T-cell (primary cell): ENCODE results near the gene PTPRA. TPM values are rescaled to one million over a fixed set of nuclear protein-coding genes. Genes with fewer than 3 reads are reported as not detected.

Experiments
- ATAC-seq, 4 experiments: fragments of 200-7000 bp in 3 of 4; fragments of 150-1000 bp in 1 of 4; cut with Tn5 transposase; replicated peaks in 1 of 4; 1 replicate in 3 of 4; 2 replicates in 1 of 4; pipeline ENCODE4 v1.10.0; 2021; ENCODE audit warnings: moderate library complexity in 3 of 4, mild to moderate bottlenecking in 2 of 4, moderate number of reproducible peaks in 1 of 4
- CTCF ChIA-PET, 2 donors: fragments of 300-600 bp; sonication (Branson Sonifier 250); formaldehyde crosslinking; loops; one replicate each; lab custom pipeline; 2022; ENCODE audit warnings: antibody characterized with exemption in 2 of 2; lab: Charles Lee
- POLR2A ChIA-PET, 2 donors: fragments of 300-600 bp; sonication (Branson Sonifier 250); formaldehyde crosslinking; loops; one replicate each; lab custom pipeline; 2022; ENCODE audit warnings: antibody characterized with exemption in 2 of 2; lab: Charles Lee
- DNase-seq, 35 experiments: peaks; one replicate each; pipeline versions ENCODE4 v3.0.0 to v3.0.0-alpha.2; 2013 to 2023
- H3K27ac ChIP-seq: one replicate; pipeline ENCODE4 v1.5.1; 2013; ENCODE audit warnings: low read length
- H3K27me3 ChIP-seq, 2 experiments: replicated peaks in 1 of 2; 1 replicate in 1 of 2; 2 replicates in 1 of 2; pipeline versions ENCODE4 v1.6.1 to v1.7.0; 2013; ENCODE audit warnings: low read length in 1 of 2, mixed read lengths in 1 of 2; ENCODE audit not compliant: control insufficient read depth in 2 of 2, insufficient read depth in 2 of 2; ENCODE audit errors: extremely low read depth in 1 of 2
- H3K36me3 ChIP-seq, 2 donors: 1 replicate in 1 of 2; 2 replicates in 1 of 2; pipeline versions ENCODE4 v1.6.1 to v1.7.0; 2013; ENCODE audit warnings: low read length in 1 of 2; ENCODE audit not compliant: control insufficient read depth in 2 of 2, insufficient read depth in 1 of 2; ENCODE audit errors: extremely low read depth in 1 of 2
- H3K4me1 ChIP-seq, 2 experiments: 1 replicate in 1 of 2; 2 replicates in 1 of 2; pipeline versions ENCODE4 v1.6.1 to v1.7.0; 2013; ENCODE audit warnings: low read length in 2 of 2, mixed read lengths in 1 of 2; ENCODE audit not compliant: insufficient read depth in 2 of 2, control insufficient read depth in 1 of 2; ENCODE audit errors: extremely low read depth in 1 of 2
- H3K4me3 ChIP-seq, 2 donors: 1 replicate in 1 of 2; 2 replicates in 1 of 2; pipeline versions ENCODE4 v1.5.1 to v1.7.0; 2013; ENCODE audit warnings: mild to moderate bottlenecking in 2 of 2, low read length in 1 of 2, moderate library complexity in 1 of 2; ENCODE audit not compliant: control insufficient read depth in 1 of 2; ENCODE audit errors: extremely low read depth in 1 of 2
- H3K9me3 ChIP-seq: 2 replicates; pipeline ENCODE4 v1.7.0; 2013
- H3K27ac Mint-ChIP-seq, 2 donors: one replicate each; pipeline ENCODE4 v1.8.0; 2020 to 2021; ENCODE audit warnings: mild to moderate bottlenecking in 2 of 2, mixed read lengths in 2 of 2
- H3K27me3 Mint-ChIP-seq, 2 donors: one replicate each; pipeline ENCODE4 v1.8.0; 2021 to 2022; ENCODE audit warnings: mixed read lengths in 2 of 2
- H3K36me3 Mint-ChIP-seq: one replicate; pipeline ENCODE4 v1.8.0; 2021; ENCODE audit warnings: mixed read lengths
- H3K4me1 Mint-ChIP-seq, 3 donors: one replicate each; pipeline ENCODE4 v1.8.0; 2020 to 2022; ENCODE audit warnings: mixed read lengths in 3 of 3, mild to moderate bottlenecking in 1 of 3
- H3K4me3 Mint-ChIP-seq, 3 donors: one replicate each; pipeline ENCODE4 v1.8.0; 2020 to 2022; ENCODE audit warnings: mild to moderate bottlenecking in 3 of 3, mixed read lengths in 3 of 3, moderate library complexity in 3 of 3
- H3K9me3 Mint-ChIP-seq, 3 donors: one replicate each; pipeline ENCODE4 v1.8.0; 2020 to 2022; ENCODE audit warnings: mixed read lengths in 3 of 3
- WGBS: methylation state at CpG from one replicate; pipeline ENCODE4 v1.1.5; 2013; ENCODE audit warnings: missing lambda C conversion rate; ENCODE audit not compliant: insufficient coverage; 5-methylcytosine and 5-hydroxymethylcytosine counted together
- total RNA-seq, 35 experiments: library from RNA in 6 of 35; stranded (reverse) in 6 of 35; fragments of 120-200 nt in 1 of 35; gene quantifications; one replicate each; pipeline versions ENCODE4 v1.2.1 to v1.2.4 and lab custom pipeline; 2013 to 2026

The PTPRA gene
- total RNA-seq, 5 donors from 2014 or later (not counting 1 experiment from before 2014, with no cell fraction given), result 66.2 to 98.6 (median 71.5) TPM

DNA sequence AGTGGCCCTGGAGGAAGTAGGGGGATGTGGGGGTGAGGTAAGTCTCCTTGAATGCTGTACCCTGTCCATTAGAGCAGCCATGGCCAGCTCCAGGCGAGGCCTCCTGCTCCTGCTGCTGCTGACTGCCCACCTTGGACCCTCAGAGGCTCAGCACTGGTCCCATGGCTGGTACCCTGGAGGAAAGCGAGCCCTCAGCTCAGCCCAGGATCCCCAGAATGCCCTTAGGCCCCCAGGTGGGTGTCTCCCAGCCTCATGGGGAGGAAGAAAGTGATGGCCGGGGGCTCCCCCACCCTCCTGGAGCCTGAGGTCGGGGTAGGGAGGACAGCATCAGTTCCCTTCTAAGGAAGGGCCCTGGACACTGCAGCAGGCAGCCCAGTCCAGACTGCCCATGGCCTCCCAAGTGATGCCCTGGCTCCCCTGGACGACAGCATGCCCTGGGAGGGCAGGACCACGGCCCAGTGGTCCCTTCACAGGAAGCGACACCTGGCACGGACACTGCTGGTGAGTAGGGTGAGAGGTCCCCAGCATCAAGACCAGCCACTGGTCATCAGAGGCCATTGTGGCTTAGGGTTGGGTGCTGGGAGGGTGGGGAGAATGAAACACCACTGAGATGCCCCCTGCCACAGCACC lies 171.2 kb downstream of the PTPRA start:
- H3K4me3 Mint-ChIP-seq, result peak overlapping the region; percentile 79 to 82 (median 82)
- H3K27ac Mint-ChIP-seq, result no peak overlapping the region
- Histone ChIP-seq H3K27me3 (no peaks in the 10 kb centered on the region), H3K27ac (no peak overlapping the region), H3K4me3 (no peak overlapping the region), H3K9me3 (no peaks in the 10 kb centered on the region), H3K36me3 (peaks cover 0 to 32% of the 10 kb centered on the region in 2 donors), H3K4me1 (peaks cover 4 to 22% of the 10 kb centered on the region in 2 experiments)
- CTCF ChIA-PET, result interaction anchor here in 1 of 2 donors (0.6 kb wide), 1 partner anchor 379 kb away, joined by 3 read pairs; no protein-coding TSS in a partner anchor
- H3K36me3 Mint-ChIP-seq, result peaks cover 12% of the 10 kb centered on the region
- ATAC-seq, result no peak
- no peaks in the 10 kb centered on the region for H3K27me3 Mint-ChIP-seq
- POLR2A ChIA-PET, result no interaction called here
- no peaks in the 10 kb centered on the region for H3K9me3 Mint-ChIP-seq
- peaks cover 16 to 22% (median 20%) of the 10 kb centered on the region in 3 donors for H3K4me1 Mint-ChIP-seq
- DNase-seq, result no peak
- WGBS, result 89% methylated on average over 3 of the region's 8 CpGs

DNA sequence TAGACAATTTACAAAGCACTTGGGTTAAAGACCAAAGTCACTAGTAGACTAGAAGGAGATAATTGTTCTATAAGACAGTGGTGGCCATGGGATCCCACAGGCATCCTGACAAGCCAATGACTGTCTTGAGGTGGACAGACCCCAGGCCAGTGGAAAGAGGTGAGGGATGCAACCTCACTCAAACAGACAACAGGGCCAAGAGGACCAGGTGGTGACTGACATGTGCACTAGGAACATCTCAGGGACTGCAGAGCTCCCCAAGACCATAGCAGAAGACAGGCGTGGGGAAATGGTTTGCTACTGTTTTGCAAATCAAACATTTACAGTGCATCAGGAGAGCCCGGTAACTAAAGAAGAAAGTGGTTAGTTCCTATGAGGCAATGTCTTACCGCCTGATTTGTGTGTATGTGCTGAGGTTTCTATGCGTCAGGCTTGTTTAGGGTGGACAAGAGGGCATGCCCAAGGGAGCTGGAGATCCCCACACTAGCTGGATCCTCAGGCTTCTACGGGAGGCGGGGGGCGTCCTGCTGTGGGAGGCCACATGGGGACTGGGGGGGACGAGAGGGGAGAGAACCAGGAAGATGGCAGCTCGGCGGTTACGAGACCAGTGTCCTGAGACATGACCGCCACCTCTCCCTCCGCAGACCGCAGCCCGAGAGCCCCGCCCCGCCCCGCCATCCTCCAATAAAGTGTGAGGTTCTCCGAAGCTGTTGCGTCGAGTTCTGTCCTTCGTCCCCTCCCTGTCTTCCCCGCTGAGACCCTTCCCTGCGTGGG lies 171.9 kb downstream of the PTPRA start:
- Histone ChIP-seq H3K27me3 (no peaks in the 10 kb centered on the region), H3K4me3 (peak overlapping the region; percentile 68 to 69), H3K27ac (peak overlapping the region; percentile 56), H3K9me3 (no peaks in the 10 kb centered on the region), H3K4me1 (peaks cover 4 to 22% of the 10 kb centered on the region in 2 experiments), H3K36me3 (peaks cover 0 to 32% of the 10 kb centered on the region in 2 donors)
- peaks cover 17% of the 10 kb centered on the region for H3K36me3 Mint-ChIP-seq
- CTCF ChIA-PET, result interaction anchor here in 1 of 2 donors (0.6 to 1.1 kb wide), 2 partner anchors 9 to 379 kb away, joined by 3 read pairs; no protein-coding TSS in a partner anchor
- H3K27ac Mint-ChIP-seq, result peak overlapping the region; percentile 67 to 86
- POLR2A ChIA-PET, result interaction anchor here (0.6 kb wide), 2 partner anchors 208 to 659 kb away, joined by 3 read pairs; no protein-coding TSS in a partner anchor
- H3K4me1 Mint-ChIP-seq, result peaks cover 16 to 22% (median 20%) of the 10 kb centered on the region in 3 donors
- no peaks in the 10 kb centered on the region for H3K9me3 Mint-ChIP-seq
- no peaks in the 10 kb centered on the region for H3K27me3 Mint-ChIP-seq
- peak in 26 of 35 experiments; percentile 7 to 52 (median 21) for DNase-seq
- ATAC-seq, result peak; percentile 21 to 42 (median 38)
- H3K4me3 Mint-ChIP-seq, result peak overlapping the region; percentile 79 to 82 (median 82)
- 5% methylated on average over 19 of the region's 24 CpGs for WGBS

DNA sequence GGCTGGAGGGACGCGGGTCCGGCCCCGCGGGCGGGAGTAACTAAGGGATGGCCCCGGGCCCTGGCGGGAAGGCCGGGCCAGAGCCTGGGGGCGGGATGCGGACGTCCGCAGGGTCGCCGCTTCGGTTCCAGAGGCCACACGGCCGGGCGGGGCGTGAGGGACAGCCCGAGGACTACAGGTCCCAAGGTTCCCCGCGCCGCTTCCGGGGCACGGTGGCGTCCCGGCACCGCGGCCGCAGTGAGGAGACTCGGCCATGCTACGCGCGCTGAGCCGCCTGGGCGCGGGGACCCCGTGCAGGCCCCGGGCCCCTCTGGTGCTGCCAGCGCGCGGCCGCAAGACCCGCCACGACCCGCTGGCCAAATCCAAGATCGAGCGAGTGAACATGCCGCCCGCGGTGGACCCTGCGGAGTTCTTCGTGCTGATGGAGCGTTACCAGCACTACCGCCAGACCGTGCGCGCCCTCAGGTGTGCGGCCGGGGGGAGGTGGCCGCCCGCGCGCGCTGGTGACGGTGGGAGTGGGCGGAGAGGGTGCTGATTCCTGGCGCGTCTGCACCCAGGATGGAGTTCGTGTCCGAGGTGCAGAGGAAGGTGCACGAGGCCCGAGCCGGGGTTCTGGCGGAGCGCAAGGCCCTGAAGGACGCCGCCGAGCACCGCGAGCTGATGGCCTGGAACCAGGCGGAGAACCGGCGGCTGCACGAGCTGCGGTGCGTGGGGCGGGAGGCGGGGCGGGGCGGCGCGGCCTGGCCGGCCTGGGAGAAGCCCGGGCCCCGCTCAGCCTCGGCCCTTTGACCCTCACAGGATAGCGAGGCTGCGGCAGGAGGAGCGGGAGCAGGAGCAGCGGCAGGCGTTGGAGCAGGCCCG lies 172.8 kb downstream of the PTPRA start, which contains the start of gene MRPS26:
Gene MRPS26, plus strand, starts transcription at position 237 of the 861 bp plus-strand sequence. Its CDS starts 17 bp downstream, at position 254.
- Mint-ChIP-seq H3K27me3 (no peaks in the 10 kb centered on the region), H3K27ac (peak within 1 kb of the TSS; percentile 79 to 86), H3K36me3 (peaks cover 17% of the 10 kb centered on the region), H3K9me3 (no peaks in the 10 kb centered on the region), H3K4me3 (peak within 1 kb of the TSS; percentile 79 to 82 (median 82)), H3K4me1 (peaks cover 16 to 23% (median 20%) of the 10 kb centered on the region in 3 donors)
- Histone ChIP-seq H3K4me1 (peaks cover 4 to 22% of the 10 kb centered on the region in 2 experiments), H3K27me3 (no peaks in the 10 kb centered on the region), H3K9me3 (no peaks in the 10 kb centered on the region), H3K4me3 (peak within 1 kb of the TSS; percentile 68 to 69), H3K36me3 (peaks cover 0 to 27% of the 10 kb centered on the region in 2 donors), H3K27ac (peak within 1 kb of the TSS; percentile 56)
- CTCF ChIA-PET, result interaction anchor here in 1 of 2 donors (1.1 kb wide), 1 partner anchor 8 kb away, joined by 3 read pairs; no protein-coding TSS in a partner anchor
- whole genome bisulfite sequencing, result under 1% methylated on average over 102 of the region's 104 CpGs
- POLR2A ChIA-PET, result interaction anchor here in 1 of 2 donors (0.6 kb wide), 2 partner anchors 180 to 208 kb away, joined by 3 to 5 read pairs; no protein-coding TSS in a partner anchor
- peak; percentile 91 to 95 (median 92) for ATAC-seq
- DNase-seq, result peak; percentile 31 to 83 (median 70)

DNA sequence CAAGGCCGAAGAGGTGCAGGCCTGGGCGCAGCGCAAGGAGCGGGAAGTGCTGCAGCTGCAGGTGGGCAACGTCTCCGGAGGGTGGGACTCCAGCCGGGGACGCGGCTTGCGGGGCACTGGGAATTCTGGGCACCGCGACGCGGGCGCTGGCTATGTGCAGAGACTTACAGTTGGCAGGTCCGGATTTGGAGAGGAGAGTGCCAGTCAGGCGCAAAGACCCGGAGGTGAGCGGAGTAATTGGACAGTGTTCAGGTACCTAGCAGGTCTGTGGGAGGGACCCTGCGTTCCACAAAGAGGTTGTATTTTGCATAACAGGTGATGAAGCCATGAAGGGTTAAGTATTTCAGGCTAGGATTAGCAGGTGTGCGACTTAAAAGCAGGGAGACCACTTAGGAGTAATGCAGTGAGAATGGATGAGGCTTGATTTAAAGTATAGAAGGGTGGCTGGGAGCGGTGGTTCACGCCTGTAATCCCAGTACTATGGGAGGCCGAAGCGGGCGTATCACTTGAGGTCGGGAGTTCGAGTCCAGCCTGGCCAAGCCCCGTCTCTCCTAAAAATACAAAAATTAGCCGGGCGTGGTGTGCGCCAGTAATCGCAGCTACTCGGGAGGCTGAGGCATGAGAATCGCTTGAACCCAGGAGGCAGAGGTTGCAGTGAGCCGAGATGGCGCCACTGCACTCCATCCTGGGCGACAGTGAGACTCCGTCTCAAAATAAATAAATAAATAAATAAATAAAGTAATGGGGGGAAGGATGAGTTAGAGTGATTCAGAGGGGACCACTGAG lies 173.6 kb downstream of the PTPRA start:
- Histone ChIP-seq H3K36me3 (peaks cover 0 to 27% of the 10 kb centered on the region in 2 donors), H3K27ac (no peak overlapping the region), H3K27me3 (no peaks in the 10 kb centered on the region), H3K4me1 (peaks cover 4 to 22% of the 10 kb centered on the region in 2 experiments), H3K9me3 (no peaks in the 10 kb centered on the region), H3K4me3 (peak overlapping the region; percentile 68 to 69)
- ATAC-seq (no peak), DNase-seq (no peak)
- ChIA-PET POLR2A (no interaction called here), CTCF (no interaction called here)
- Mint-ChIP-seq H3K4me3 (peak overlapping the region; percentile 79 to 82 (median 82)), H3K4me1 (peaks cover 16 to 23% (median 20%) of the 10 kb centered on the region in 3 donors), H3K27ac (peak overlapping the region; percentile 75 to 79), H3K36me3 (peaks cover 17% of the 10 kb centered on the region), H3K27me3 (no peaks in the 10 kb centered on the region), H3K9me3 (no peaks in the 10 kb centered on the region)
- WGBS, result 41% methylated on average over 34 of the region's 39 CpGs

DNA sequence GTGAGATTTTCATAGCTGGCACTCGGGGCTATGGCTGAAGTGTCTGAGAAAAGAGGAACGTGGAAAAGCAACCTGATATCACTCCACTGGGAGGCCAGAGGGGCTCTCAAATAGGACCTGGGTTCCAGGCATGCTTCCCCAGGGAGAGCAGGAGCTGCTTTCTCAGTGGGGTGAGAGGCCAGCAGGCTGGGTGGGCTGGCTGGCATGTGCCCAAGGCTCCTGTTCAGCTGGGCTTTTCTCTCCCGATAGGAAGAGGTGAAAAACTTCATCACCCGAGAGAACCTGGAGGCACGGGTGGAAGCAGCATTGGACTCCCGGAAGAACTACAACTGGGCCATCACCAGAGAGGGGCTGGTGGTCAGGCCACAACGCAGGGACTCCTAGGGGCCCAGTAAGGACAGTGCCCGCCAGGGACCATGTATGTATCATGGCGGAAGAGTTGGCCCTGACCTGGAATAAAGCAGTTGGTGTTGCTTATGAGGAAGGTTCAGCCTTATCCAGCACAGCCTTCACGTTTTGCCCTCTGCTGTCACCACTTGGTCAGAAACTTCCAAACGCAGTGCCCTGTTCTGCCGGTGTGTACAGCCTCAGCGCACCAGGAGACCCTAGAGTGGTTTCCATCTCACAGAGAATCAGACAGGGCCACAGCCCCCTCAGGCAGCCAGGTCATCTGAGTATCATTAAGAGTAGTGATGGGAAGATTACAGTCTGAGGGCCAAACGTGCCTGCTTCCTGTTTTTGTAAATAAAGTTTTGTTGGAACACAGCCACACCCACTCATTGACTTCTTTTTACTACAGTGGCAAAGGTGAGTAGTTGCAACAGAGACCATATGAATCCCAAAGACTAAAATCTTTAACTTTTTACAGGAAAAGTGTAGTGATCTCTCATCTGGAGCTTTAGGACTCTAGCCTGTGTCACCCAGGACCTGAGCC lies 174.5 kb downstream of the PTPRA start:
- CTCF ChIA-PET, result no interaction called here
- peaks cover 0 to 27% of the 10 kb centered on the region in 2 donors for H3K36me3 ChIP-seq
- H3K4me3 ChIP-seq, result no peak overlapping the region
- H3K4me1 Mint-ChIP-seq, result peaks cover 16 to 23% (median 20%) of the 10 kb centered on the region in 3 donors
- H3K27ac Mint-ChIP-seq, result peak overlapping the region in 1 of 2 donors; percentile 58
- H3K4me1 ChIP-seq, result peaks cover 4 to 22% of the 10 kb centered on the region in 2 experiments
- POLR2A ChIA-PET, result interaction anchor here in 1 of 2 donors (0.5 kb wide), 1 partner anchor 990 kb away, joined by 8 read pairs; no protein-coding TSS in a partner anchor
- H3K9me3 Mint-ChIP-seq, result no peaks in the 10 kb centered on the region
- no peaks in the 10 kb centered on the region for H3K27me3 Mint-ChIP-seq
- no peak for DNase-seq
- no peak for ATAC-seq
- H3K9me3 ChIP-seq, result no peaks in the 10 kb centered on the region
- peak overlapping the region; percentile 79 to 82 (median 82) for H3K4me3 Mint-ChIP-seq
- WGBS, result 96% methylated on average over 11 of the region's 14 CpGs
- H3K36me3 Mint-ChIP-seq, result peaks cover 17% of the 10 kb centered on the region
- no peaks in the 10 kb centered on the region for H3K27me3 ChIP-seq
- H3K27ac ChIP-seq, result no peak overlapping the region
